Effector memory CD8-positive, alpha-beta T cell (primary cell): ENCODE data around the gene ARHGEF12.

Experiments
- ATAC-seq: fragments of 150-1000 bp; cut with Tn5 transposase; replicated peaks from 2 replicates; pipeline ENCODE4 v1.10.0; 2021; ENCODE audit warnings: mild to moderate bottlenecking, moderate library complexity
- DNase-seq, 3 experiments: peaks; one replicate each; pipeline ENCODE4 v3.0.0; 2021
- H3K27ac Mint-ChIP-seq, 2 donors: one replicate each; pipeline ENCODE4 v1.8.0; 2022; ENCODE audit warnings: mild to moderate bottlenecking in 2 of 2, mixed read lengths in 2 of 2, moderate library complexity in 2 of 2
- H3K27me3 Mint-ChIP-seq, 2 donors: one replicate each; pipeline ENCODE4 v1.8.0; 2022; ENCODE audit warnings: mixed read lengths in 2 of 2
- H3K36me3 Mint-ChIP-seq: one replicate; pipeline ENCODE4 v1.8.0; 2022; ENCODE audit warnings: mild to moderate bottlenecking, moderate library complexity, mixed read lengths; ENCODE audit not compliant: insufficient read depth
- H3K4me1 Mint-ChIP-seq, 2 donors: one replicate each; pipeline ENCODE4 v1.8.0; 2022; ENCODE audit warnings: low read depth in 2 of 2, mixed read lengths in 2 of 2
- H3K4me3 Mint-ChIP-seq, 2 donors: one replicate each; pipeline ENCODE4 v1.8.0; 2022; ENCODE audit warnings: mild to moderate bottlenecking in 2 of 2, mixed read lengths in 2 of 2, moderate library complexity in 2 of 2
- H3K9me3 Mint-ChIP-seq, 2 donors: one replicate each; pipeline ENCODE4 v1.8.0; 2022; ENCODE audit warnings: mixed read lengths in 2 of 2

The ARHGEF12 gene

GRCh38 chr11:120523196-120523595 is 187.0 kb downstream of the ARHGEF12 start:
- Mint-ChIP-seq H3K4me1 (peaks cover 0 to 2% of the 10 kb centered on the region in 2 donors), H3K27ac (no peak overlapping the region), H3K9me3 (no peaks in the 10 kb centered on the region), H3K4me3 (no peak overlapping the region), H3K27me3 (peaks cover 25 to 79% of the 10 kb centered on the region in 2 donors), H3K36me3 (peaks cover 3% of the 10 kb centered on the region)
- DNase-seq (no peak), ATAC-seq (no peak)

GRCh38 chr11:120524536-120525085 is 188.4 kb downstream of the ARHGEF12 start:
- H3K27ac Mint-ChIP-seq, result no peak overlapping the region
- H3K4me1 Mint-ChIP-seq, result peaks cover 0 to 2% of the 10 kb centered on the region in 2 donors
- peaks cover 0 to 4% of the 10 kb centered on the region in 2 donors for H3K9me3 Mint-ChIP-seq
- peaks cover 35 to 92% of the 10 kb centered on the region in 2 donors for H3K27me3 Mint-ChIP-seq
- H3K36me3 Mint-ChIP-seq, result peaks cover 3% of the 10 kb centered on the region
- no peak overlapping the region for H3K4me3 Mint-ChIP-seq
- ATAC-seq, result no peak
- DNase-seq, result no peak

- peaks cover 0 to 4% of the 10 kb centered on the region in 2 donors for H3K9me3 Mint-ChIP-seq
- ATAC-seq (no peak), DNase-seq (no peak)
- peaks cover 3% of the 10 kb centered on the region for H3K36me3 Mint-ChIP-seq
- H3K27me3 Mint-ChIP-seq, result peaks cover 35 to 92% of the 10 kb centered on the region in 2 donors
- H3K27ac Mint-ChIP-seq, result no peak overlapping the region
- no peak overlapping the region for H3K4me3 Mint-ChIP-seq
- peaks cover 0 to 2% of the 10 kb centered on the region in 2 donors for H3K4me1 Mint-ChIP-seq
Observed at GRCh38 chr11:120525261-120526171, 189.3 kb downstream of the ARHGEF12 start.

GRCh38 chr11:120526241-120526640 is 190.0 kb downstream of the ARHGEF12 start:
- Mint-ChIP-seq H3K36me3 (peaks cover 3% of the 10 kb centered on the region), H3K27me3 (peaks cover 40 to 92% of the 10 kb centered on the region in 2 donors), H3K9me3 (peaks cover 0 to 4% of the 10 kb centered on the region in 2 donors), H3K4me1 (peaks cover 0 to 2% of the 10 kb centered on the region in 2 donors), H3K4me3 (no peak overlapping the region), H3K27ac (no peak overlapping the region)
- ATAC-seq (no peak), DNase-seq (no peak)

GRCh38 chr11:120527111-120527761 is 191.0 kb downstream of the ARHGEF12 start:
- Mint-ChIP-seq H3K27ac (no peak overlapping the region), H3K4me3 (no peak overlapping the region), H3K4me1 (peaks cover 0 to 2% of the 10 kb centered on the region in 2 donors), H3K27me3 (peaks cover 38 to 92% of the 10 kb centered on the region in 2 donors), H3K36me3 (peaks cover 3% of the 10 kb centered on the region), H3K9me3 (peaks cover 0 to 4% of the 10 kb centered on the region in 2 donors)
- no peak for ATAC-seq
- DNase-seq, result no peak

GRCh38 chr11:120528749-120529148 is 192.5 kb downstream of the ARHGEF12 start:
- H3K27ac Mint-ChIP-seq, result no peak overlapping the region
- peaks cover 0 to 4% of the 10 kb centered on the region in 2 donors for H3K9me3 Mint-ChIP-seq
- peaks cover 41 to 94% of the 10 kb centered on the region in 2 donors for H3K27me3 Mint-ChIP-seq
- H3K4me3 Mint-ChIP-seq, result no peak overlapping the region
- H3K4me1 Mint-ChIP-seq, result no peaks in the 10 kb centered on the region
- ATAC-seq, result no peak
- H3K36me3 Mint-ChIP-seq, result peaks cover 3% of the 10 kb centered on the region
- no peak for DNase-seq

- H3K9me3 Mint-ChIP-seq, result peaks cover 0 to 4% of the 10 kb centered on the region in 2 donors
- no peaks in the 10 kb centered on the region for H3K4me1 Mint-ChIP-seq
- H3K36me3 Mint-ChIP-seq, result peaks cover 3% of the 10 kb centered on the region
- H3K4me3 Mint-ChIP-seq, result no peak overlapping the region
- DNase-seq (no peak), ATAC-seq (no peak)
- H3K27me3 Mint-ChIP-seq, result peaks cover 43 to 94% of the 10 kb centered on the region in 2 donors
- H3K27ac Mint-ChIP-seq, result no peak overlapping the region
Observed at GRCh38 chr11:120529214-120529613, 193.0 kb downstream of the ARHGEF12 start.

GRCh38 chr11:120529911-120530310 is 193.7 kb downstream of the ARHGEF12 start:
- Mint-ChIP-seq H3K4me1 (no peaks in the 10 kb centered on the region), H3K27ac (no peak overlapping the region), H3K9me3 (peaks cover 0 to 4% of the 10 kb centered on the region in 2 donors), H3K4me3 (no peak overlapping the region), H3K36me3 (peaks cover 3% of the 10 kb centered on the region), H3K27me3 (peaks cover 46 to 94% of the 10 kb centered on the region in 2 donors)
- DNase-seq (no peak), ATAC-seq (no peak)

GRCh38 chr11:120532082-120532831 is 196.0 kb downstream of the ARHGEF12 start:
- ATAC-seq (no peak), DNase-seq (no peak)
- H3K4me3 Mint-ChIP-seq, result no peak overlapping the region
- no peaks in the 10 kb centered on the region for H3K36me3 Mint-ChIP-seq
- H3K9me3 Mint-ChIP-seq, result peaks cover 0 to 4% of the 10 kb centered on the region in 2 donors
- H3K27ac Mint-ChIP-seq, result no peak overlapping the region
- peaks cover 45 to 94% of the 10 kb centered on the region in 2 donors for H3K27me3 Mint-ChIP-seq
- no peaks in the 10 kb centered on the region for H3K4me1 Mint-ChIP-seq

GRCh38 chr11:120532832-120533196 is 196.6 kb downstream of the ARHGEF12 start:
- DNase-seq (no peak), ATAC-seq (no peak)
- Mint-ChIP-seq H3K27ac (no peak overlapping the region), H3K36me3 (no peaks in the 10 kb centered on the region), H3K4me1 (no peaks in the 10 kb centered on the region), H3K4me3 (no peak overlapping the region), H3K9me3 (peaks cover 0 to 4% of the 10 kb centered on the region in 2 donors), H3K27me3 (peaks cover 45 to 98% of the 10 kb centered on the region in 2 donors)

- Mint-ChIP-seq H3K36me3 (no peaks in the 10 kb centered on the region), H3K4me3 (no peak overlapping the region)
- no peak for ATAC-seq
Observed at GRCh38 chr11:120536091-120536796, 200.0 kb downstream of the ARHGEF12 start.

GRCh38 chr11:120536797-120537169 is 200.6 kb downstream of the ARHGEF12 start:
- Mint-ChIP-seq H3K27ac (no peak overlapping the region), H3K36me3 (no peaks in the 10 kb centered on the region), H3K4me3 (no peak overlapping the region), H3K27me3 (peaks cover 38 to 80% of the 10 kb centered on the region in 2 donors), H3K9me3 (no peaks in the 10 kb centered on the region), H3K4me1 (no peaks in the 10 kb centered on the region)
- DNase-seq, result no peak
- ATAC-seq, result no peak

More at GRCh38 chr11:120536091-120536796, 200.0 kb downstream of the ARHGEF12 start:
- Mint-ChIP-seq H3K27me3 (peaks cover 41 to 85% of the 10 kb centered on the region in 2 donors), H3K9me3 (no peaks in the 10 kb centered on the region), H3K4me1 (no peaks in the 10 kb centered on the region), H3K27ac (no peak overlapping the region)
- no peak for DNase-seq
